Activated naive CD8-positive, alpha-beta T cell treated with anti-CD3 and anti-CD28 coated beads, Interleukin-2, amount 10 ng/mL, durations not matched to agents 7 days and 5 days (primary cell): ENCODE measurements around the gene APBA2. TPM values are rescaled to one million over a fixed set of nuclear protein-coding genes. Genes with fewer than 3 reads are reported as not detected.

Source experiments
- ATAC-seq: fragments of 150-1000 bp; cut with Tn5 transposase; one replicate; pipeline ENCODE4 v1.10.0; 2021; ENCODE audit warnings: low read depth, moderate library complexity
- POLR2A ChIA-PET: fragments of 350-600 bp; sonication (Branson Sonifier 250); formaldehyde crosslinking; loops from one replicate; lab custom pipeline; 2021; ENCODE audit warnings: antibody characterized with exemption; lab: Charles Lee
- DNase-seq: peaks from one replicate; pipeline ENCODE4 v3.0.0; 2021
- H3K27ac Mint-ChIP-seq: one replicate; pipeline ENCODE4 v1.8.0; 2022; ENCODE audit warnings: mild to moderate bottlenecking, mixed read lengths
- H3K27me3 Mint-ChIP-seq: one replicate; pipeline ENCODE4 v1.8.0; 2022; ENCODE audit warnings: mild to moderate bottlenecking, moderate library complexity, mixed read lengths
- H3K36me3 Mint-ChIP-seq: one replicate; pipeline ENCODE4 v1.8.0; 2021; ENCODE audit warnings: mild to moderate bottlenecking, mixed read lengths
- H3K4me1 Mint-ChIP-seq: one replicate; pipeline ENCODE4 v1.8.0; 2021; ENCODE audit warnings: mixed read lengths
- H3K4me3 Mint-ChIP-seq: one replicate; pipeline ENCODE4 v1.8.0; 2022; ENCODE audit warnings: mild to moderate bottlenecking, moderate library complexity, mixed read lengths
- H3K9me3 Mint-ChIP-seq: one replicate; pipeline ENCODE4 v1.8.0; 2021; ENCODE audit warnings: mixed read lengths
- total RNA-seq, 2 experiments: library from RNA; stranded (reverse); gene quantifications; one replicate each; pipeline ENCODE4 v1.2.3, GENCODE V29; 2021

APBA2 gene
- total RNA-seq, 2 experiments from 2014 or later = 65.1 to 66.0 TPM

DNA sequence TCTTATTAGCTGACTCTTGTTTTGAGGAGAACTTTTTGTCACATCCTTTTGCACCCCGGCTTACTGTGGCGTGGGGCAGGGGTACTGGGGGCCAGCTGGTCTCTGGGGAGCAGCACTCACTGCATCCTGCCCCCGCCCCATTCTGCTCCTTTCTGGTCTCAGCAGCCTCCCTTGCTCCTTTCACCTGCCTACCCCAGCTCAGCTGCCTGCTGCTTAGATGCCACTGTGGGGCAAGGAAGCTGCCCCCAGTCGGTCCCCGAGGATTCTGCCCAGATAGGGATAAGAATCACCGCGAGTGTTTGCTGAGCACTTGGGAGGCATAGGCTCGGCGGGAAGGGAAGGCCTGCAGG is 32.0 kb downstream of the APBA2 start:
- Mint-ChIP-seq H3K4me3 (no peak overlapping the region), H3K36me3 (peaks cover 4% of the 10 kb centered on the region), H3K27me3 (no peaks in the 10 kb centered on the region), H3K4me1 (peaks cover 37% of the 10 kb centered on the region), H3K9me3 (no peaks in the 10 kb centered on the region), H3K27ac (peak overlapping the region; percentile 35)
- DNase-seq (no peak), ATAC-seq (no peak)
- POLR2A ChIA-PET = no interaction called here

DNA sequence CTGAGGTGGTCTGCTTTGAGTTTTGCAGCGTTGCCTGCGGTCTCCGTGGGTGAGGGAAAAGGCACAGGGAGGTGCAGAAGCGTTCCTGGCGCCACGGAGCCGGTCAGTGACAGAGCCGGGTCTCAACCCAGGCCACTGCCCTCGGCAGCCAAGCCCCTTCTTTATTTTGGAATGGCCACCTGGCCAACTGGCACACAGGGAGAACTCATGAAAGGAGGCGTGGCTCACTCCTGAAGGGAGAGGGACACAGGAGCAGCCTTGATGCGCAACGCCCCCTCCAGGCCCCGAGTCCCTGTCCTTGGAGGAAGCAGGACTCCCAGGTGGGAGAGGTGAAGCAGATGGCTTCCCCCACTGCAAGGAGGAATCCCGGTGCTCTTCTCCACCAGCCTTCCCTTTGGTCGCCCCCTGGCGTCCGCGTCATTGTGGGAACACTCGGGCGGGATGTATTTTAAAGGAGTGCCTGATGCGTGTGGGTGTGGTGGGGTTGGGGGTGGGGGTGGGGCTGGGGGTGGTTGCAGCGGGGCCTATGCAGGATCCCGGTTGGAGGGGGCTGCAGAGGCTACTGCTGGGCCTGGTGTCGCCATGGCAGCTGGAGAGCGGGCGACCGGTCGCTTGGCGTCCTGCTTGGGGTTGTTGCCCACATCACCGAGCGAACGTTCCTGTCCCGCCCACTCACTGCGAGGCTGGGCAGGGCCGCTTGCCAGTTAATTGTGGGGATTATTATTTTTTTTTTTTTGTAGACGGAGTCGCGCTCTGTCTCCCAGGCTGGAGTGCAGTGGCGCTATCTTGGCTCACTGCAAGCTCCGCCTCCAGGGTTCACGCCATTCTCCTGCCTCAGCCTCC is 32.6 kb downstream of the APBA2 start:
- POLR2A ChIA-PET = interaction anchor here (0.7 to 1.3 kb wide), 2 partner anchors 33 to 53 kb away, joined by 4 to 6 read pairs; partner anchors contain the start of gene APBA2

DNA sequence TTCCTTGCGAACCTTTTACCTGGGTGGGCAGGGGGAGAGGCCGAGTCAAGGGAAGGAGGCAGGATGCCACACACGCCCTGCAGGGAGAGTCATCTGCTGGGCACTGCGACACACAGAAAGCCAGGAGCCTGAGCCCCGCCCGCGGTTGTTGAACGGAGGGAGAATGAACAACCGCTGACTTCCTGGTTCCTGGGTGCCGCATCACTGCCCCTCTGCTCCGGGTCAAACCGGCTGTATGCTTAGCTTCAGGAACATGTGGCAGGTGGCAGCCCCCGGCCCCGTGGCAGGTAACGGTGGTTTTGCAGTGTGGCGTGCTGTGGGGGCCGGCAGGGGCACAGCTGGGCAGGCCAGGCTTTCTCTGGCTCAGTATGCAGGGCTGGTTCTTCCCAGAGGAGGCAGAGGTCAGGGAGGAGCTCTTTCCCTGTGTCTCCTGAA is 33.4 kb downstream of the APBA2 start:
- POLR2A ChIA-PET = interaction anchor here (0.7 to 1.3 kb wide), 4 partner anchors 18 to 53 kb away, joined by 3 to 6 read pairs (median 4); partner anchors contain the start of gene APBA2
- peak; percentile 65 for DNase-seq
- no peaks in the 10 kb centered on the region for H3K9me3 Mint-ChIP-seq
- ATAC-seq = peak; percentile 69
- peaks cover 13% of the 10 kb centered on the region for H3K36me3 Mint-ChIP-seq
- peak overlapping the region; percentile 72 for H3K27ac Mint-ChIP-seq
- peaks cover 43% of the 10 kb centered on the region for H3K4me1 Mint-ChIP-seq
- peak overlapping the region; percentile 75 for H3K4me3 Mint-ChIP-seq
- no peaks in the 10 kb centered on the region for H3K27me3 Mint-ChIP-seq

More for the DNA sequence above, 32.6 kb downstream of the APBA2 start:
- Mint-ChIP-seq H3K9me3 (no peaks in the 10 kb centered on the region), H3K27me3 (no peaks in the 10 kb centered on the region), H3K4me1 (peaks cover 39% of the 10 kb centered on the region), H3K4me3 (peak overlapping the region; percentile 75), H3K36me3 (peaks cover 8% of the 10 kb centered on the region), H3K27ac (peak overlapping the region; percentile 72)
- DNase-seq (peak; percentile 27), ATAC-seq (no peak)

DNA sequence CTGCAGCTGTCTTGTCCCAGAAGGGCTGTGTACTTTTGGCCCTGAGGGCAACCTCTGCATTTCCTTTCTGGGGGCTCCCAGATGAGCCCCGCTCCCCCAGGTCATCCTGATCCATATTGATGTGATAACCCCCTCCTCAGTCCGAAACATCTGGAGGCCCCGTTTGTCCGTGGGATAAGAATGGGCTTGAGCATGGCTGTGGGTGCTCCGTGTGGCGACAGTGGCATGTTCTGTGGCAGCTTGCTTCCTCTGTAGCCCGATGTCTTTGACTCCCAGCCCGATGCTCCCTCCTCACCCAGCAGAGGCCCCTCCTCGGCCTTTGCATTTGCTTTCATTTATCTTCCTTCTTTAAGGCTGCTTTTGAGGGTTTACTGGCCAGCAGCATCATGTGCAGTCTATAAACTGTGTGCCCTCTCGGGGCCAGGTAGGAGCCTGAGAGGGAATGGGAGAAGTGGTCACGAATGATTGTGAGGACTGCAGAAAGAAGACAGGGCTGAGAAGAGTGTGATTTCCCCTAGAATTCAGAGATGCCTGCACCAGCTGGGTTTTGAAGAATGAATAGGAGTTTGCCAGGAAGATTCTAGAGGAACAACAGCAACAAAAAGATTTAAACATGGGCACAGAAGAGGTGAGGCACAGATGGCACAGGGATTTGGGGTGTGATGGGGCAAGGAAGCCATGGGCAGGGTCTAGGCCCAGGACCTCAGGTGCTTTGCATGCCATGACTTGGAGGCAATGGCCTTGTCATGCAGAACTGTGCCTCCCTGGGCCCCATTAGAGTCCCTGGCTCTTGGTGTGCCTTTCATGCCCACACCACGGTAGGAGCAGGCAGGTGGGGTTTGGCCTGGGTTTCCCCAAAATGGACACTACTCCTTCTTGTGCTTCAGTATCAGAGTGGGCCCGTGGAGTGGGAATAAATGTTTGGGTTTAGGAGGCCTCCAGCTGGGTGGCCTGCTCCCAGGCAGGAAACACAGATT is 34.2 kb downstream of the APBA2 start:
- H3K27ac Mint-ChIP-seq = peak overlapping the region; percentile 72
- no peaks in the 10 kb centered on the region for H3K9me3 Mint-ChIP-seq
- peak; percentile 46 for ATAC-seq
- POLR2A ChIA-PET = interaction anchor here (0.6 to 1.5 kb wide), 9 partner anchors 15 to 54 kb away, joined by 3 to 6 read pairs (median 4); partner anchors contain the start of gene APBA2
- peaks cover 50% of the 10 kb centered on the region for H3K4me1 Mint-ChIP-seq
- peaks cover 20% of the 10 kb centered on the region for H3K36me3 Mint-ChIP-seq
- H3K27me3 Mint-ChIP-seq = no peaks in the 10 kb centered on the region
- H3K4me3 Mint-ChIP-seq = peak overlapping the region; percentile 75
- peak; percentile 53 for DNase-seq

DNA sequence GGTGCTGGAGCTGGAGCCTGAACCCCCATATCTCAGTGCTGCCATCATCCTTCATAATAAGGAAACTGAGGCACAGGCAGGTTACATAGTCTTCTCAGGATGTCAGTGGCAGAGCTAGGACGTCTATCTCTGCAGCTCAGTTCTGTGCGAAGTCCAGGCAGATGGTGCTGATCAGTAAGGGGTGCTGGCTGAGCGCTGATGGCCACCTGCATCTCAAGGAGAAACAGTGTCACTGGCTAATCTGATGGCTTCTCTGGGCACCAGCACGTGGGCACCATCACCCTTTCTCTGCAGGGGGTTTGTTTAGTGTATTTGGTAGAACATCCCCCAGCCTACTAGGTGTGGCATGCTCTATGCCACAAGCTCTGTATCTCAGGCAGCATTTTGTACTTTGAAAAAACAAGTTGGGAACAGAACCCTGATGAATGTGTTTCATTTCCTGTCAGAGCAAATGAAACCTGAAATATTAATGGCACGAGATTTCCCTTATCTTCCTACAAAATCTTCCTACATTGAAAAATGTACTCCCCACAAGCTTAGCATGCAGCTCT is 35.1 kb downstream of the APBA2 start:
- peaks cover 22% of the 10 kb centered on the region for H3K36me3 Mint-ChIP-seq
- H3K4me1 Mint-ChIP-seq = peaks cover 52% of the 10 kb centered on the region
- H3K27me3 Mint-ChIP-seq = no peaks in the 10 kb centered on the region
- peak overlapping the region; percentile 72 for H3K27ac Mint-ChIP-seq
- DNase-seq (peak; percentile 30), ATAC-seq (no peak)
- POLR2A ChIA-PET = interaction anchor here (0.6 to 1.5 kb wide), 6 partner anchors 14 to 53 kb away, joined by 3 to 4 read pairs (median 4); no protein-coding TSS in a partner anchor
- peak overlapping the region; percentile 75 for H3K4me3 Mint-ChIP-seq
- H3K9me3 Mint-ChIP-seq = no peaks in the 10 kb centered on the region

DNA sequence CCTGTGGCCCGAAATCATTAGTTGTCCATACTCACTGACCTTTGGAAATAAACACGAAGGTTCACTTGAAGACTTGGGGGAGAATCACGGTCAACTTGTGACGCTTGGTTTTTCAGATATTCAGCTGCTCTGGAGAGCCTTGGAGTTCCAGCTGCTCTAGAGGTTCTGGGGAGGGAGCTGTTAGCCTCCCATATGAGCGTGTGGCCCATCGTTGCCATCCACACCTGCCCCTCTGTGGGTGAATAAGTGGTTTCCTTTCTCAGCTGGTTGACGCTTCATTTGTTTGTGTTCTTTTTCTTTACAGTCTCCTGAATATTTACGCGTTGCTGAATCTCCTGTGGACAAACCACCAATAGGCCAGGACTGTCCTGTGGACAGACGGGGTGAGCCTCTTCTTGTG is 35.6 kb downstream of the APBA2 start:
- peak; percentile 21 for DNase-seq
- peak overlapping the region; percentile 75 for H3K4me3 Mint-ChIP-seq
- H3K27me3 Mint-ChIP-seq = no peaks in the 10 kb centered on the region
- POLR2A ChIA-PET = interaction anchor here (1.0 to 1.5 kb wide), 6 partner anchors 13 to 53 kb away, joined by 3 to 4 read pairs (median 4); no protein-coding TSS in a partner anchor
- ATAC-seq = no peak
- peaks cover 22% of the 10 kb centered on the region for H3K36me3 Mint-ChIP-seq
- peaks cover 52% of the 10 kb centered on the region for H3K4me1 Mint-ChIP-seq
- peak overlapping the region; percentile 72 for H3K27ac Mint-ChIP-seq
- no peaks in the 10 kb centered on the region for H3K9me3 Mint-ChIP-seq

DNA sequence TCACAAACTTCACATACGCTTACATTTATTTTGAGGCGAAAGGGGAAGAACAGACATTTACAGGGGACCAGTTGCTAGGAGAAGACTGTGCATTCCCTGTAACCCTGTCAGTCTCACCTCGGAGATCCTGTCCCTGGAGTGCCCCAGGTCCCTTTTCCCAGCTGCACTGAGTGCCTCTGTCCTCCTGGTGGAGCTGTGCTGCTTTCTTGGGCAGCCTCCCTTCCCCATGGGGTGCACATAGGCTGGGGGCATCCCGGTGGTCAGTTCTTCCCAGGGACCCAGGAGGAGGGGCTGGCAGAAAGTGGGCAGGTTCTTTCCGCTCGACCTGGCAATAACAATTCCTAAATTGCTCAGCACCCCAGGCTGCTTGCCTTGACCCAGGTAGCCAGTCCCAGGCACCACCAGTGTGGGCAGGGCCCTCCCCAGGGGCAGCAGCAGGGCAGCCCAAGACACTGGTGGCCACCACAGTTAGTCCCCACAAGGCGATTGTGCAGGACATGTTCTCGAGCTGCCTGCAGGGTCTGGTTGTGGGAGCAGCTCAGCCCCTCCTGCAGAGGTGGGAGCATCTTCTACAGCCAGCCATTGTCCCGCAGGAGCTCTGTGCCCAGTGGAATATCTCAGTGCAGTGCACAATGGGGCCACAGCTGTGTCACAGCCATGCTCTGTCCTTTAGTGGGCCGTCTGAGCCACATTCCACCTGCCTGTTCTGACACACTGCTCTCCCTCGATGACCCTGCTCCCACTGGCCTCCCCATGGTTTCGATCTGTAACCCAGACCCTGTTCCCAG is 36.3 kb downstream of the APBA2 start:
- H3K9me3 Mint-ChIP-seq = no peaks in the 10 kb centered on the region
- peak overlapping the region; percentile 26 for H3K27ac Mint-ChIP-seq

DNA sequence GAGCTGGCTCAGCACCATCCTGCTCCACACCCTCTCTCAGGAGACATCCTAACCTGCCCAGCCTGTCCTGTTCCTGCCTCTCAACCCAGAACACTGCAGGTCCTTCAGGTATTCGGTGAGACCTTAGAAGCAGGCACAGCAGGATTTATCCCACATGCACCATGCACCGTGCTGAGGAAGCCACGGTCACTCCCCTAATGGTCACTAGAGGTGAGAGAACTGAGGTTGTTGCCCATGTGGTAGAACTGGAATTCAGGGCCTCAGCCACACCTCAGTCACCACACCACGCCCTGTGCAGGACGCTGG is 36.9 kb downstream of the APBA2 start:
- H3K36me3 Mint-ChIP-seq = peaks cover 26% of the 10 kb centered on the region
- H3K4me1 Mint-ChIP-seq = peaks cover 51% of the 10 kb centered on the region
- H3K4me3 Mint-ChIP-seq = no peak overlapping the region
- POLR2A ChIA-PET = interaction anchor here (1.0 to 1.1 kb wide), 2 partner anchors 13 to 17 kb away, joined by 3 to 4 read pairs; no protein-coding TSS in a partner anchor
- peak overlapping the region; percentile 26 for H3K27ac Mint-ChIP-seq
- no peaks in the 10 kb centered on the region for H3K27me3 Mint-ChIP-seq
- DNase-seq (no peak), ATAC-seq (no peak)
- H3K9me3 Mint-ChIP-seq = no peaks in the 10 kb centered on the region

More for the DNA sequence above, 36.3 kb downstream of the APBA2 start:
- H3K36me3 Mint-ChIP-seq = peaks cover 24% of the 10 kb centered on the region
- POLR2A ChIA-PET = interaction anchor here (1.0 to 1.5 kb wide), 6 partner anchors 12 to 33 kb away, joined by 3 to 4 read pairs (median 4); no protein-coding TSS in a partner anchor
- no peak for ATAC-seq
- H3K4me3 Mint-ChIP-seq = no peak overlapping the region
- H3K27me3 Mint-ChIP-seq = no peaks in the 10 kb centered on the region
- peaks cover 52% of the 10 kb centered on the region for H3K4me1 Mint-ChIP-seq
- DNase-seq = peak; percentile 29

DNA sequence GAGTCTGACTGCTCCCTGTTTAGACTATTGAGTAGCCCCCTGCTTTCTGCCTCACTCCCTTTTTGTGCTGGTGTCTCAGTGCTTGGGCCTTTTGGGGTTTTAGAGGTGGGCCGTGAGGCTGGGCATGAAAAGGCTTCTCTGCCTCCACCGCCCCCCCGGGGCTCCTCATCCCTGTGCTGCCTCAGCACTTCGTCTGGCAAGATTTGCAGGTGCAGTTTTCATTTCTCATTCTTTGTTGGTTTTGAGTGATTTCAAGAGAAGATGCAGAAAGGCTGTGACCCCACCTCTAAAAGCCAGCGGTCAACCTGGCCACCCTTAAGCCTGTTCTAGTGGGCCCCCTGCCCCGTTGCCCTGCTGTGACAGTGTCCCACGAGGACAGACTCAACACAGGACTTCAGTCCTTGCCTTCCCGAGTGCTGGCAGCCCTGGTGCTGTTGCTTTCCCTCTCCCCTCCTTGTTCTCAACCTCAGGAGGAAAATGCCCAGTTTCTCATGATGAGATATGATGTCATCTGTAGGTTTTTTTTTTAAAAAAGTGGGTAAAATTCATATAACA is 38.0 kb downstream of the APBA2 start:
- Mint-ChIP-seq H3K36me3 (peaks cover 29% of the 10 kb centered on the region), H3K9me3 (no peaks in the 10 kb centered on the region), H3K4me3 (no peak overlapping the region), H3K27ac (no peak overlapping the region), H3K27me3 (no peaks in the 10 kb centered on the region), H3K4me1 (peaks cover 49% of the 10 kb centered on the region)
- POLR2A ChIA-PET = no interaction called here
- ATAC-seq (no peak), DNase-seq (peak; percentile 13)

DNA sequence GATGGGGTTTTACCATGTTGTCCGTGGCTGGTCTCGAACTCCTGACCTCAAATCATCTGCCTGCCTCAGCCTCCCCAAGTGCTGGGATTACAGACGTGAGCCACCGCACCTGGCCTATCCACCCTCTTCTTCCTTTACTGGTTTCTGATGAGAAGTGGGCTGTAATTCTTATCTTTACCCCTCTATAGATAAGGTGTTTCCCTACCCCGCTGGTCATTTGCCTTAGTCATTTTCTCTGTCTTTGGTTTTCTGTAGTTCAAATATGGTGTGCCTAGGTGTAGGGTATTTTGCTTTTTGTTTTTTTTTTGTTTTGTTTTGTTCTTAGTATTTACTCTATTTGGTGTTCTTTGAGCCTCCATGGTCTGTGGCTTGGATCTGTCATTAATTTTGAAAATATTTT is 41.3 kb downstream of the APBA2 start:
- Mint-ChIP-seq H3K4me1 (peaks cover 21% of the 10 kb centered on the region), H3K9me3 (no peaks in the 10 kb centered on the region), H3K36me3 (peaks cover 42% of the 10 kb centered on the region), H3K4me3 (no peak overlapping the region), H3K27me3 (no peaks in the 10 kb centered on the region), H3K27ac (no peak overlapping the region)
- POLR2A ChIA-PET = no interaction called here
- DNase-seq = no peak
- no peak for ATAC-seq

DNA sequence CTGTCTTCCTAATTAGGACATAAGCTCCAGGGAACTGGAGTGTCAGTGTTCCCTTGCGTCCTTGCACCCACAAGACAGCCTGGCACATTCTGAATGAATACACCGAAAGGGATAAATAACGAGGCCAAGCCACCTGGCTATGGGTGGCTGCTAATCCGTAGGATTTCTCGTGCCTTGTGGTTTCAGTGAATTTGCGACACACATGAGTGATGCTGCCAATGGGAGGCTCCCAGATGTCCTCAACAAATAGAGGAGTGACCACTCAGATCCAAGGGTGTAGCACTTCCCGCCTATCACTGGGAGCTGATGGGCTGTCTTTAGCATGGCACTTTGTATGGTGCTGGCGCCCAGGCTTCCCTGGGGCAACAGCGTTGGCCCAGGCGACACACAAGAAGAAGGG is 43.4 kb downstream of the APBA2 start:
- DNase-seq (no peak), ATAC-seq (no peak)
- Mint-ChIP-seq H3K4me3 (no peak overlapping the region), H3K27ac (no peak overlapping the region), H3K36me3 (peaks cover 35% of the 10 kb centered on the region), H3K4me1 (peaks cover 20% of the 10 kb centered on the region), H3K9me3 (no peaks in the 10 kb centered on the region), H3K27me3 (no peaks in the 10 kb centered on the region)
- POLR2A ChIA-PET = no interaction called here

DNA sequence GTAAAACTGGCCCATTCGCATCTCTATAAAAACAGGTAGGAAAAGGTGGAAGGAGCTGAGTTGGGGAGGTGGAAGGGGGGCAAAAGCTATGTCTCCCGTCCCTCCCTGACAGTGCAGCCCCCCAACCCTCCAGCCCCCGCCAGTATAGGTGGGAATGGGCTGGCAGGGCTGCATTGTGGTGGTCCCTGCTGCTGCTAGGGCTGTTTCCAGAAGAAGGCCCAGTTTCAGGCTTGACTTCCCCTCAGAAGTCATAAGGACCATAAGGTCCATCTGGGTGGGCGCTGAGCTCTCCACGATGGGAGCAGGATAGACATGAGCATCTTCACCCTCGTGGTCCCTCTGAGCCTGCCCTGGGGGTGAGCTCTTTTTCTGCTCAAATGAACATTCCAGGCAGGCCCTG is 44.2 kb downstream of the APBA2 start:
- H3K27ac Mint-ChIP-seq = no peak overlapping the region
- H3K36me3 Mint-ChIP-seq = peaks cover 27% of the 10 kb centered on the region
- POLR2A ChIA-PET = no interaction called here

More for the DNA sequence above, 44.2 kb downstream of the APBA2 start:
- DNase-seq (no peak), ATAC-seq (no peak)
- no peak overlapping the region for H3K4me3 Mint-ChIP-seq
- H3K27me3 Mint-ChIP-seq = no peaks in the 10 kb centered on the region
- H3K9me3 Mint-ChIP-seq = no peaks in the 10 kb centered on the region
- peaks cover 19% of the 10 kb centered on the region for H3K4me1 Mint-ChIP-seq
